Activated gamma-delta T cell treated with anti-CD3 and anti-CD28 coated beads, Interleukin-2, amount 50 U/mL, for 16 hours (primary cell): Measurements from ENCODE around the gene CAPN15.
"Not testable (repeated sequence)": the region's sequence is repeated elsewhere in the genome, so short reads cannot be mapped to it uniquely, and the experiment has no call there.

Experiments
- DNase-seq: peaks from one replicate; pipeline ENCODE4 v3.0.0-alpha.2; 2020; ENCODE audit warnings: low read depth

The CAPN15 gene

DNA sequence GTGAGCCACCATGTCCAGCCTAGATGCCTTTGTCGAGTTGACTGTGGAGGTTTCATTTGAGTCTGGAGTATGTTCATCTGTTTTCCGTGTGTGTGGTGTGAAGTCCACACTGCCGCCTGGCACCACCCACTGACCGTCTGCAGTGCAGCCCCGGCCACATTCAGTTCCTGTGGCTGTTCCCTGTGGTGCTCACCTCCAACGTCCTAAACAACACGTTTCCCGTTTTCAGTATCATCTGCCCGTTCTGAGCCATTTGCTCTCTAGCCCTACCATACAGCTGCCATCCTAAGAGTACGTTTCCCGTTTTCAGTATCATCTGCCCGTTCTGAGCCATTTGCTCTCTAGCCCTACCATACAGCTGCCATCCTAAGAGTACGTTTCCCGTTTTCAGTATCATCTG is 20.0 kb upstream of the CAPN15 start:
- not testable (repeated sequence) for DNase-seq

GRCh38 chr16:507996-508395 is 19.5 kb upstream of the CAPN15 start:
- no peak for DNase-seq

GRCh38 chr16:508884-509736 is 18.4 kb upstream of the CAPN15 start:
- DNase-seq, result no peak

DNA sequence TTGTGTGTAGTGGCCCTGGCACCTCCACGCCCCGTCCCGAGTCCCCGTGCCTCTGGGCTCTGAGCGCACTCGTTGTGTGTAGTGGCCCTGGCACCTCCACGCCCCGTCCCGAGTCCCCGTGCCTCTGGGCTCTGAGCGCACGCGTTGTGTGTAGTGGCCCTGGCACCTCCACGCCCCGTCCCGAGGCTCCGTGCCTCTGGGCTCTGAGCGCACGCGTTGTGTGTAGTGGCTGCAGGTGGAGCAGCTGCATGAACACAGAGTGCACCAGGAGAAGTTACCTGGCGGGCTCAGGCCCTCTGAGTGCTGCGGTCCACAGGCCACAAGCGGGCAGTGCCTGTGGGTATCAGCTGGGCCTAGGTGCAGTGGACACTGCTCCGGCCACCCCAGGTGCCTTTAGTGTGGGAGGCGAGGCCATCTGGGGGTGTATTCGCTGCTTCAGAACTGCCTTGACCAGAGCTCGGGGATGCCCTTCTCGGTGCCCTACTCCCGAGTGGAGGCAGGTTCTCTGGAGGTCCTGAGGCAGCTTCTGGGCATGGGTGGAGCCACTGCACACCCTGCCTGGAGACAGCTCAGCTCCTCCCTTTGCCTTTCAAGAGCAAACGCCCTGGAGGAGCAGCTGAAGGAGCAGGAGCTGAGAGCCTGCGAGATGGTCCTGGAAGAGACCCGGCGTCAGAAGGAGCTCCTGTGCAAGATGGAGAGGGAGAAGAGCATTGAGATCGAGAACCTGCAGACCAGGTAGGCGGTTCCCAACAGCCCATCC is 17.3 kb upstream of the CAPN15 start:
- DNase-seq, result no peak

DNA sequence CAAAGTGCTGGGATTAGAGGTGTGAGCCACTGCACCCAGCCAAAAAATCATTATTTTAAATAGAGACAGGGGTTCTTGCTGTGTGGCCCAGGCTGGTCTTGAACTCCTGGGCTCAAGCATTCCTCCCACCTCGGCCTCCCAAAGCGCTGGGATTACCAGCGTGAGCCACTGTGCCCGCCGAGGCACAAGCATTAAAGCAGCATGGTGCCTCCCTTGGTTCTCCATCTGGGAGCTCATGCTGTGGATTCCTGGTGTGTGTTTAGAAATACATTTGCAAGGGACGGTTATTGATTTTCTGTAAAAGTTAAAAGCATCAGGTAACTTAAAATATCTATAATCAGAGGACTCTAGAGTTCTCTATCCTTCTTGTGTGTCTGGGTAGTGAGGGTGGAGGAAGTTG is 14.7 kb upstream of the CAPN15 start:
- no peak for DNase-seq

GRCh38 chr16:513950-514349 is 13.6 kb upstream of the CAPN15 start:
- no peak for DNase-seq

DNA sequence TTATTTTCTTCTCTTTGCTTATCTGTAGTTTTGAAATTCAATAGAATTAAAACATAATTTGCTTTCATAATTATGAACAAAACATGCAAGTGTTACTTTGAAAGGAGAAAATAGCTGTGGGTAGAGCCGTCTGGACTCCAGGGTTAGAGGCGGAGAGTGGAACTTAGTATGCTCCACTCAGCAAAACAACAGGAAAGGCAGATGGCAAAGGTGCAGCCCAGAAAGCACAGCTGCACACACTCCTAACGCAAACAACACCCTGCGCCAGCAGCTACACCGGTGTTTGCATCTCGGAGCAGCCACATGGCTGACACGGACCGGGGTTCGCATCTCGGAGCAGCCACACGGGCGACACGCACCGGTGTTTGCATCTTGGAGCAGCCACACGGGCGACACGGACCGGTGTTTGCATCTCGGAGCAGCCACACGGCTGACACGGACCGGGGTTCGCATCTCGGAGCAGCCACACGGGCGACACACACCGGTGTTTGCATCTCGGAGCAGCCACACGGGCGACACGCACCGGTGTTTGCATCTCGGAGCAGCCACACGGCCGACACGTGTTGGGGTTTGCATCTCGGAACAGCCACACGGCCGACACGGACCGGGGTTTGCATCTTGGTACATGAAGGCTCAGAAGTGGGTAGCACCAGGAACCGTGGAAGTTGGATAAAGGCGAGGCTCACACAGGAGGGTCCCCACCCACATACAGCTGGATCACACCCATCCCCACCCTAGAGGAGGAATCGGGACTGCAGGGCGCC is 12.2 kb upstream of the CAPN15 start:
- no peak for DNase-seq

GRCh38 chr16:515939-516226 is 11.6 kb upstream of the CAPN15 start:
- DNase-seq, result no peak

DNA sequence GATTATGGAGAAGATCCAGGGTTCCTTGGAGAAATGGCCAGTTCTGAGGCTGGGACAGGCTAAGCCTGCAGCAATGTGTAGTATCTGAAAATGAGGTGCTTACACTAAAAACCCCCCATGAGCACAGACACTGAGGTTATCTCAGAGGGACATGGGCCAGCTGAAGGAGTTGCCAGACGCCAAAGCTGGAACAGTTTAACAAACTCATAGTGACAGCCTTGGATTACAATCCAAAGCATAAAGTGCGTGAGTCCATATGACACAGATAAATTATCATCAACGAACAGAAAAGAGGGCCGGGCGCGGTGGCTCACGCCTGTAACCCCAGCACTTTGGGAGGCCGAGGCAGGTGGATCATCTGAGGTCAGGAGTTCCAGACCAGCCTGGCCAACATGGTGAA is 11.2 kb upstream of the CAPN15 start:
- no peak for DNase-seq

GRCh38 chr16:518858-519257 is 8.7 kb upstream of the CAPN15 start:
- DNase-seq, result no peak

GRCh38 chr16:519425-519824 is 8.1 kb upstream of the CAPN15 start:
- DNase-seq, result no peak

DNA sequence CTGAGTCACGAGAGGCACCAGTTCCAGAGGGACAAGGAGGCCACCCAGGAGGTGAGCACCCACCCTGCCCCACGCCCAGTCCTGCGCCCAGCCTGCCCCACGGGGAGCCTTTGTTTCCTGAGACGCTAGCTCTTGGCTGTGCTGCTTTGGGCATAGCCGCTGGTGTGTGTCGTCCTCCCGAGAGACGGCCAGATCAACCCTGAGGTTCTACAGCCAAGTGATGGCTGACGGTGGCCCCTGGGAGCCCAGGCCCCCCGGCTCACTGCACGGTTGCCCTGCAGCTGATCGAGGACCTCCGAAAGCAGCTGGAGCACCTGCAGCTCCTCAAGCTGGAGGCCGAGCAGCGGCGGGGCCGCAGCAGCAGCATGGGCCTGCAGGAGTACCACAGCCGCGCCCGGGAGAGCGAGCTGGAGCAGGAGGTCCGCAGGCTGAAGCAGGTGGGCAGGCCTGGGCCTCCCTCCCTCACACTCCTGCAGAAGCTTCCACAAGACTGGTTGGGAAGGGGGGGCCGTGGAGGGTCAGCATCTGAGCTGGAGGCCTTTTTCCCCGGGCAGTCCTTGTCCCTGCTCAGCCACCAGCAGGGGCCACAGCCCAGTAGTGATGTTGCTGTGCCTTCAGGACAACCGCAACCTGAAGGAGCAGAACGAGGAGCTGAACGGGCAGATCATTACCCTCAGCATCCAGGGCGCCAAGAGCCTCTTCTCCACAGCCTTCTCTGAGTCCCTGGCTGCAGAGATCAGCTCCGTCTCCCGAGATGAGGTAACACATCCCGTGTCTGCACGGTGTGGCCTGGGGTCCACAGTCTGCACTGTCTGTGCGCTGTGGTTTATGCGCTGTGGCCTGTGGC is 7.4 kb upstream of the CAPN15 start:
- no peak for DNase-seq

GRCh38 chr16:520847-521246 is 6.7 kb upstream of the CAPN15 start:
- no peak for DNase-seq

DNA sequence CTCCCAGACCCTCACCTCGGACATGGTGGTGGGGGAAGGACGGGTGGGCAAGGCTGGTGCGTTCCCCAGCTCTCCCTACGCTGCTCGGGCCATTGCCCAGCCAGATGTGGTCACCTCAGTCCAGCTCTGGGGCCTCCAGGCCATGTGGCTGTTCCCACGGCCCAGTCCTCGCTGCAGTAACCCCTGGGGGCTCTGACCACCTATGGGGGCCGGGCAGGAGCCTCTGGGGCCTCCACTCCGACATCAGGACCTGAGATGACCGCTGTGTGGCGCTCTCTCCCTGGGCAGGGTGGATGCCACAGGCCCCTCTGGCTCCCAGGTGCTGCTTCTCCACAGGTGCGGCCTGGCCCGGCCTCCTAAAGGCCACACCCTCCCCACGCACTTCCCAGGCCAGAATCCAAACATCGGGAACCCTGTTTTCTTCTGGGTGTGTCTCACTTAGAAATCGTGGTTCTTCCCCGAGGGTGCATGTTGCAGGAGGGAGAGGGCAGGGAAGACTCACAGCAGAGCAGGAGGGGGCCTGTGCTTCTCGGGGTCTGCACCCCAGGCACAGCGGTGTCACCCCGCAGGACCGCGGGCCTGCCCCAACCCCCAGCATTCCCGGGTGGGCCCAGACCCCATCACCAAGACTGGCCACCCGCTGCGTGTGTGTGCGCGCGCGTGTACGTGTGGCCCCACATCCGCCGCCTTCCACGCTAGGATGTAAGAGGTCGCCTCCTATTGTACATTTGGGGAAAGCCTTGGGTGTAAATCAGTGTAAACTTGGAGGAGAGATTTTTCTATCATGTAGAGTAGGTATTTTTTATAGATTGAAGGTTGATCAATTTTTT is 5.9 kb upstream of the CAPN15 start:
- no peak for DNase-seq

GRCh38 chr16:522320-523096 is 5.0 kb upstream of the CAPN15 start:
- DNase-seq, result no peak

DNA sequence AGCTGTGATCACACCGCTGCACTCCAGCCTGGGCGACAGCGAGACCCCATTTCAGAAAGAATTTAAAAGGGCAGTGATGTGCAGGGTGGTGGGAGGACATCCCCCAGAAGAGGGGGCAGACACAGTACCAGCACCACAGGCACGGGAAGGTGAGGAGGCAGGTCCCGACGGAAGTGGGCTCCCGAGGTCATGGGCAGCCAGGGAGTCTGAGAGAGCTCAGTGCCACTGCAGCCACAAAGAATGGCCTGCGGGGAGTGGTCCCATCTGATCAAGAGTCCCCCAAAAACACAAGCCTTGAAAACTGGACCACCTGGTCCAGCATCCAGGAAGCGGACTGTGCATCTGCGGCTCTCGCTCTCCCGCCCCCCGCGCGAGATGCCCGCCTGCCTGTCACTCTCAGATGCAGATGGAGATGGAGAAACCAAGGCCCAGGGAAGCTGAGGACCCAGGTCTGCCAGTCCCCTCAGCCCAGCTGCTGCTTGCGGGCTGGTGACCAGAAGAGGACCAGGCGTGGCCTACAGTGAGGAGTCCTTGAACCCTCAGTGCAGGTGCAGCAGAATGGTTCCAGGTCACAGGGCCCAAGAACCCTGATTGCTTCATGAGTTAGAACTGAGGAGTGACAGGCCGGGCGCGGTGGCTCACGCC is 4.3 kb upstream of the CAPN15 start:
- no peak for DNase-seq

- DNase-seq, result no peak
Measured at GRCh38 chr16:524274-525040, 3.1 kb upstream of the CAPN15 start.

GRCh38 chr16:525123-525519 is 2.4 kb upstream of the CAPN15 start:
- DNase-seq, result no peak
